HG03469 (cell line): Measurements from ENCODE around the gene SRP9.
"Not testable (repeated sequence)": the region's sequence is repeated elsewhere in the genome, so short reads cannot be mapped to it uniquely, and the experiment has no call there.

Experiments used
- ATAC-seq: cut with Tn5 transposase; IDR thresholded peaks from one replicate; pipeline ENCODE4 v1.9.1; 2021; ENCODE audit warnings: mild to moderate bottlenecking, moderate library complexity, moderate number of reproducible peaks; ENCODE audit not compliant: unreplicated experiment

The SRP9 gene

DNA sequence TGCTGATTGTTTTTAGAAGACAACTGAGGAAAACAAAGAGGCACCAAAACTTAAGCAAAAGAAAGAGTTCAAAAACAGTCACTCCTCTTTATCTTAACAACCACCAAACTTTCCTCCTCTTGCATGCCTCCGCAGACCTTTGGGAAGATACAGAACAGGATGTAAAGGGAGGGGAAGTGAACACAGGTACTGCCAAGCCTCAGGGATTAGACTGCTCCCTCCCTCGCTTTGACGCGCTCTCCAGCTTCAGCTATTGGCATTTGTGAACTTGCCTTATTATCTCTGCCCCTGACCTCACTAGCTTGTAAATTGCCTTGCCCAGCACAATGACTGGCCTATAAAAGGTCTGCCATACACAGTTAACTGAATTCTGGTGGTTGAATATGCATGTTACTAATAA lies 4.8 kb upstream of the SRP9 start:
- ATAC-seq, result no peak

DNA sequence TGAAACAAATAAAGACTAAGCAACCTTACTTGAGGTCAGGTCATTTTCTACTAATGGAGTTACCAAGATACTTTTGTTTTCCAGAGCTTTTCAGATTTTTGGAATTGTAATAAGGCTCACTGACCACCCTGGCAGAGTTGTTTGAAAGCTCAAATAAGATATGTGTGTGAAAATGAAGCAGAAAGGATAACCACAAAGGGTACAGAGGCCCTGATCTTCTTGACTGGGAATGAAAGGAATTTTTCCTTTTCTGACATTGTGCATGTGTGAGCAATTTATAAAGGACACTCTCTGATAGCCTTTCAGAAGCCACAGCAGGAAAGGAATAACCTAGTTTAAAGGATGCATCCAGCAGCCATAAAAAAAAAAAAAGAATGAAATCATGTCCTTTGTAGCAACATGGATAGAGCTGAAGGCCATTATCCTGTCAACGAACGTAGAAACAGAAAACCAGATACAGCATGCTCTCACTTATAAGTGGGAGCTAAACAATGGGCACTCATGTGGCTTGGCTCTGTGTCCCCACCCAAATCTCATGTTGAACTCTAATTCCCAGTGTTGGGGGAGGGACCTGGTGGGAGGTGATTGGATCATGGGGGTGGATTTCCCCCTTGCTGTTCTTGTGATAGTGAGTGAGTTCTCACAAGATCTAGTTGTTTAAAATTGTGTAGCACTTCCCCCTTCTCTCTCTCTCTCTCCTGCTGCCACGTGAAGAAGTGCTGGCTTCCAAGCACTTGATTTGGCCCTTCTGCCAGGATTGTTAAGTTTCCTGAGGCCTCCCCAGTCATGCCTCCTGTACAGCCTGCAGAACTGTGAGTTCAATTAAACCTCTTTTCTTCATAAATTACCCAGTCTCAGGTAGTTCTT lies 3.1 kb upstream of the SRP9 start:
- no peak for ATAC-seq

DNA sequence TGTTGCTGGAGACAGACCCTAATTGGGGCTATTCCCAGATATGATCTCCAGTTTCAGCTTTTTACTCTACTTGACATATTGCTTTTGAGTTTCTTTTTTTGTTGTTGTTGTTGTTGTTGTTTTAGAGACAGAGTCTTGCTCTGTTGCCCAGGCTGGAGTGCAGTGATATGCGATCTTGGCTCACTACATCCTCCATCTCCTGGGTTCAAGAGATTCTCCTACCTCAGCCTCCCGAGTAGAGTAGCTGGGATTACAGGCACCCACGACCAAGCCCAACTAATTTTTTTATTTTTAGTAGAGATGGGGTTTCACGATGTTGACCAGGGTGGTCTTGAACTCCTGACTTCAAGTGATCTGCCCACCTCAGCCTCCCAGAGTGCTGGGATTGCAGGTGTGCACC lies 1.3 kb upstream of the SRP9 start:
- no peak for ATAC-seq

DNA sequence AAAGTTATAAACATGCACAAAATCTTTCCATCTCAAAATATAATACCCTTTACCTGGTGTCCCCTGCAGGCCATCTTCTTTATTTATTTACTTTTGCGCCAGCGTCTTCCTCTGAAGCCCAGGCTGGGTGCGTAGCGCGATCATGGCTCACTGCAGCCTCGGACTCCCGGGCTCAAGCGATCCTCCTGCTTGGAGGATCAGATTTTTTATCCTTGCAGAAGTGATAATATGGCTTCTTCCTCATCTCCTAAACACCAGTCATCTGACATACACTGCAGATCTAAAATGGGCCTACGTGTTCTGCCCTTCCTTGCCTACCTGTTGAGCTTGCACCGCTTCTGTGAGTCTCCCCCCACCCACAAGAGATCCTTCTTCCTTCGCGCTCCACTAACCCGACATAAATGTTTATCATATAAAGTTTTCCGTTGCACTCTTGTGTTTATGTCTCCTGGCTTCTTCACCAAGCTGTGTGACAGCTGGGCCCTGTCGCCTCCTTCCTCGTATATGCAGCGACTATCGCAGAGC lies 506 bp upstream of the SRP9 start:
- ATAC-seq, result no peak

DNA sequence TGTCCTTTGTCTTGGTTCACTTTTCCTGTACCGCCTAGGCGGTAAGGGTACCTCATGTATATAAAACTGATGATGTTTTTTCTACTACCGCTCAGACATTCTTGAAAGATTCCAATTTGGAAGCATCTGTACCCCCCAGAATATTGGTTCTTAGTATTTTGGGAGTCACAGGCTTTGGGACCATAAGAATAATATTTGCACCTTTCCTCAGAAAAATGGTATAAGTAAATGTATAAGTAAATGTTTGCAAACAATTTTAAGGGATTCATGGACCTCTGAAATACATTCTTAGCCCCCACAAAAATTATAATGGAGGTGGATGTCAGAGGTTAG lies 677 bp downstream of the SRP9 start:
- ATAC-seq, result no peak

DNA sequence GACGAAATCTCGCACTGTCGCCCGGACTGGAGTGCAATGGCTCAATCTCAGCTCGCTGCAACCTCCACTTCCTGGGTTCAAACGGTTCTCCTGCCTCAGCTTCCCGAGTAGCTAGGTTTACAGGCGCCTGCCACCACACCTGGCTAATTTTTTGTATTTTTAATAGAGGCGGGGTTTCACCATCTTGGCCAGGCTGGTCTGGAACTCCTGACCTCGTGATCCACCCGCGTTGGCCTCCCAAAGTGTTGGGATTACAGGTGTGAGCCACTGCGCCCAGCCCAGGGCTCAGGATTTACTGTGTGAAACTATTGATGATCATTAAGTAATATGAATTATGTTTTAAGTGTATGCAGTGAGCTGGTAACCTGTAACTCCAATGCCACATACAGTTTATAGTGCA lies 1.5 kb downstream of the SRP9 start:
- ATAC-seq, result not testable (repeated sequence)

DNA sequence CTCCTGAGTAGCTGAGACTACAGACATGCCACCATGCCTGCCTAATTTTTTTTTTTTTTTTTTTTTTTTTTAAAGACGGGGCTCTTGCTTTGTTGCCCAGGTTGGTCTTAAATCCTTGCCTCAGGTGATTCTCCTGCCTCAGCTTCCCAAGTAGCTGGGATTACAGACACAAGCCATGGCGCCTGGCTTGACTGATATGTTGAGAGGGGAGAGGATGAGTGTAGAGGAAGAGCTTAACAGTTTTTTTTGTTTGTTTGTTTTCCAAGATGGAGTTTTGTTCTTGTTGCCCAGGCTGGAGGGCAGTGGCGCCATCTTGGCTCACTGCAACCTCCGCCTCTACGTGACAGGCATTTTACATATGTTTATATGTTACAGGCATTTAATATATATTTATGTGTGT lies 2.5 kb downstream of the SRP9 start:
- ATAC-seq, result no peak

DNA sequence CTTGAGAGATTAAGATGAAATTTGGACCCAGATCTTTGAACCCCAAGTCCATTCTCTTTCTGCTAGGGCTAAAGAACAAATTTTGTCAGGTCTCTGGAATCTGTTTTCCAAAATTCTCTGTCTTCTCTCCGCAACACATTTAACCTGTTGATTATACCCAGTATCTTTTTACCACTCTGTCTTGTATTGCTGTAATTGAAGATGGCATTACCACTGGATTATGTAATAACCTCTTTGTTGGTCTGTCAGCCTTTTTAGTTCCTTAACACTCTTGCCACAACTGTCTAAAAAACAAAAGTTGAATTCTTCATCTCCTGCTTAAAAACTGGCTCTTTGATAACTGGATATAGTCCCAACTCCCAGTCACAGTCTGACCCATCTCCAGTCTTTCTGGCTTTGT lies 3.0 kb downstream of the SRP9 start:
- no peak for ATAC-seq

DNA sequence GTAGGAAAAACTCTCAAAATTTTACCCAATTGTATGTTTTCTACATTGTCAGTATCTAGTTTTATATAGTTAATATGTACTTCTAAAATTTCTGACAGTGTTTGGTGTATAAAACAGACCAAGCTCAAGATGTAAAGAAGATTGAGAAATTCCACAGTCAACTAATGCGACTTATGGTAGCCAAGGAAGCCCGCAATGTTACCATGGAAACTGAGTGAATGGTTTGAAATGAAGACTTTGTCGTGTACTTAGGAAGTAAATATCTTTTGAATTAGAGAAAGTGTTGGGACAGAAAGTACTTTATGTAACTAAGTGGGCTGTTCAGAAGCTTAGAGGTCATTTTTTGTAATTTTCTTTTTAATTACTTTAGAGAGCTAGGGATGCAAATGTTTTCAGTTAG lies 11.5 kb downstream of the SRP9 start:
- not testable (repeated sequence) for ATAC-seq

DNA sequence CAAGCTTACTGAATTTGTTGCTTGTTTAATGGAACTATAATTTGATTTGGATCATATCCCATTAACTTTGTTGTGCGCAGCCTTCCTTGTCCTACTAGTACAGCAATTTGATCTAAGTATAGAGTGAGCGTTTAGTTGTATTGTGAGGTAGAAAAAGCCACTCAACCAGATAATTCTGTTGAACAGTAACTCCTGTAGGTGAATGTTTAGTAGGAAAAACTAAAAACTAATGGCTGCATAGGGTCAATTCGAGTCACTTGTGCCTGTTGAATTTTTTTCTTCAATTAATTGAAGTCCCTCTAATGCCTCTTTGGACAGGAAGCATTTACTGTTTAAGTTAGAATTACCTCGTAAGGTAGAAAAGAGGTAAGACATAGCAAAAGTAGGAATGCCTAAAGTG lies 17.3 kb downstream of the SRP9 start:
- no peak for ATAC-seq

DNA sequence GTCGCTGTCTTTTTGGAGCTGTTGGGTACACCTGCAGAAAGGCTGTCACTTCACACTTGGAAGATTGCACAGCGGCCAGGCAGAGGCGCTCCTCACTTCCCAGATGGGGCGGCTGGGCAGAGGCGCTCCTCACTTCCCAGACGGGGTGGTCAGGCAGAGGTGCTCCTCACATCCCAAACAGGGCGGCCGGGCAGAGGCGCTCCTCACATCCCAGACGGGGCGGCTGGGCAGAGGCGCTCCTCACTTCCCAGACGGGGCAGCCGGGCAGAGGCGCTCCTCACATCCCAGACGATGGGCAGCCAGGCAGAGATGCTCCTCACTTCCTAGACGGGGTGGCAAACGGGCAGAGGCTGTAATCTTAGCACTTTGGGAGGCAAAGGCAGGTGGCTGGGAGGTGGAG lies 18.5 kb downstream of the SRP9 start:
- ATAC-seq, result not testable (repeated sequence)

DNA sequence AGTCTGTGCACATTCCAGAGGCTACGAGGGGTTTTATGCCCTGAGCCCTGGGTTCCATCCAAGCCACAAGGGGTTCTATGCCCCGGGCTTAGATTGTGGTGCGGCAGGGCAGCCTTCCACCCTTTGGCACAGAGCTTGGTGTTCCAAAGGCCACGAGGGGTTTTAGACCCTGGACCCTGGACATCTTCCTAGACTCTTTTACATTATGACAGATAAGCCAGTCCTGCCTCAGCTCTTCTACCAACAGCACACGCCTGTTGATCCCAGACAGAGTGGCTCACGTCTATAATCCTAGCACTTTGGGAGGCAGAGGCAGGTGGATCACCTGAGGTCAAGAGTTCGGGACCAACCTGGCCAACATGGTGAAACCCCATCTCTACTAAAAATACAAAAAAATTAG lies 23.5 kb downstream of the SRP9 start:
- not testable (repeated sequence) for ATAC-seq

DNA sequence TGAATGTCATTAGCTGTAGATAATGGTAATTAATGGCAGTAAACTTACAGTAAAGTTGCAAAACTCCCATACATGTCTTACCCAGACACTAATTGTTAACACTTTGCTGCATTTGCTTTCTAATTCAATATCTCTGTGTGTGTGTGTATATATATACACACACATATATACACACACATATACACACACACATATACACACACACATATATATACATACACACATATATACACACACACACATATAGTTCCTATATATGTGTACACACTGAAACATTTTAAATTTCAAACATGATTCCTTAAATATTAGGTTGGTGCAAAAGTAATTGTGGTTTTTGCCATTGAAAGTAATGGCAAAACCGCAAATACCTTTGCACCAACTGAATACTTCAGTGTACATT lies 28.6 kb downstream of the SRP9 start:
- no peak for ATAC-seq

DNA sequence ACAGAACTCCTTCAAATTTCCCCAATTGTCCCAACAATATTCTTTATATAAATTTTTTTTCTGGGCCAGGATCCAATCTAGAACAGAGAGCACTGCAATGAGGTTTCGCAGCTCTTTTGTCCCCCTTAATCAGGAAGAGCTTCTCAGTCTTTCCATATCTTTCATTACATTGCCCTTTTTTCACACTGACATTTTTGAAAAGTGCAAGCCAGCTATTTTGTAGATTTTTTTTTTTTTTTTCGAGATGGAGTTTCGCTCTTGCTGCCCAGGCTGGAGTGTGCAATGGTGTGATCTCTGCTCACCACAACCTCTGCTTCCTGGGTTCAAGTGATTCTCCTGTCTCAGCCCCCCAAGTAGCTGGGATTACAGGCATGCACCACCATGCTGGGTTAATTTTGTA lies 29.1 kb downstream of the SRP9 start:
- ATAC-seq, result not testable (repeated sequence)

DNA sequence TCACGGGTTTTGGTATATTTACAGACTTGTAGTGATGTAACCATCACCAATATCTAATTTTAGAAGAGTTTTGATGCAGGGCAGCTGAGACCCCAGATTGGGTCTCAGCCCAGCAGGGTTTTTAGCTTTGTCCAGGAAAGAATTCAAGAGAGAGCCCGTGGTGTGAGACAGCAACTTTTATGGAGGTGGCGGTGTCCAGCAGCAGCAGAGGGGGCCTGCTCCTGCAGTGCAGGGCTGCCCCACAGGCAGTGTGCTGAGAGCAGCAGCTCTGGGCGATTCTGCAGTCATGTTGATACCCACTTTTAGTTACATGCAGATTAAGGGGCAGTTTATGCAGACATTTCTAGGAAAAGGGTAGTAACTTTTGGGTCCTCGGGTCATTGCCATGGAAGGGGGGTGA lies 30.5 kb downstream of the SRP9 start:
- no peak for ATAC-seq

DNA sequence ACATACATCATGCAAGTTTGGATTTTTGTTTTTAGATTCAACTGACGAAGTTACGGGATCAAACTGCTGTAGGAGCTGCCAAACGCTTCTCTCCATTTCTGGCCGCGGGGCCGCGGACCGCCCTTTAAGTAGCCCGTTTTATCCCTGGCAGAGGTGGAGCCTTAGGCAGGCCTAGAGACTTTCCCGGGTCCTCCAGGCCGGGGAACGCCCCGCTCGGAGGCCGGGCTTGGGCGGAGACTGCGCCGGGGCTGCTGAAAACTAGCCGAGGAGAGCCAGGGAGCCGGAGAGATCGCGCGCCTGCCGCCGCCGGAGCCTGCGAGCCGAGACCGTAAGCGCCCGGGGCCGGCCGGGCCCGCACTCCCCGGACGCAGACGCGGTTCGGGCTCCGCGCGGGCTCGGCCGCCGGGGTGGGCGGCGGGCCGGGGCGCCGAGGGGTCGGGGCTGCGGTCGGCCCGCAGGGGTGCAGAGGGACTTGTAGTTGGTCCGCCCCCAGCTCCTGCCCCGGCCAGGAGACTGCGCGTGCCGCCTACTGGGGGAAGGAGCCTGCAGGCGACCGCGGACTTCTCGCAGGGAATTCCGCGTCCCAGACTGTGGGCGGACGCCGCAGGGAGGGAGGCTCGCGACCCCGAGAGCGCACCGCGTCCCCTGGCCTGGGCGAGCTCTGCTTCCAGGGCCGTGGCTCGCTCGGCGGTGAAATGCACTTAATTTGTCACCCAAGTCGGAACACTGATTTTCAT lies 32.4 kb downstream of the SRP9 start, which contains the start of gene EPHX1:
EPHX1 (plus strand) TSS at position 283 of the 737 bp plus-strand sequence. CDS start 18,606 bp downstream, outside the sequence.
- peak; percentile 91 for ATAC-seq

DNA sequence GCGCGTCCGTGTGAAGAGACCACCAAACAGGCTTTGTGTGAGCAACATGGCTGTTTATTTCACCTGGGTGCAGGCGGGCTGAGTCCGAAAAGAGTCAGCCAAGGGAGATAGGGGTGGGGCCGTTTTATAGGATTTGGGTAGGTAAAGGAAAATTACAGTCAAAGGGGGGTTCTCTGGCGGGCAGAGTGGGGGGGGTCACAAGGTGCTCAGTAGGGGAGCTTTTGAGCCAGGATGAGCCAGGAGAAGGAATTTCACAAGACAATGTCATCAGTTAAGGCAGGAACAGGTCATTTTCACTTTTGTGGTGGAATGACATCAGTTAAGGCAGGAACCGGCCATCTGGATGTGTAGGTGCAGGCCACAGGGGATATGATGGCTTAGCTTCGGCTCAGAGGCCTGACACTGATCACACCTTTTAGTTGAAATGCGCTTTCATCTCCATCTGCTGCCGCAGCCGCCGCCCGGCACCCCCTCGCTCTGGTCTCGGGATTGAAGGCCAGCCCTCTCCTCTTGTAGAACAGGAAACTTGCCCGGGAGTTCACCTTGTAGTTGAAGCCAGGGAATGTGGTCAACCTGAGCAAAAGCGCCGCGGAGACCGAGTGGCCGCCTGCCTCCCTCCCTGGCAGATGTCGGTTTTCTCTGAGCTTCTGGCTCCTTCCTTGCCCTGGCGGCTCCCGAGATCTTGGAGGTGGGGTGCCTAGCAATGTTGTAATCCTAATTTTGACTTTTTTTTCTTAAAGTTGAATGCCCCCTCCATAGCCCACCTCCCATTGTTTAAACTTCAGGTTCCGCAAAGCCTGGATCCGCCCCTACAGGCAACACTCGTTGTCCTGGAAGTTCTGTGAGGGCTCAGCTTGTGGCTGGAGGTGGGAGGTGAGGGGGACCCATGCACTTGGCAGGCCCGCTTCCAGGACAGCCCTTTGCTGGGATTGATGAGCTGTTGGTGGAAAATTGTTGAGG lies 33.2 kb downstream of the SRP9 start:
- not testable (repeated sequence) for ATAC-seq

DNA sequence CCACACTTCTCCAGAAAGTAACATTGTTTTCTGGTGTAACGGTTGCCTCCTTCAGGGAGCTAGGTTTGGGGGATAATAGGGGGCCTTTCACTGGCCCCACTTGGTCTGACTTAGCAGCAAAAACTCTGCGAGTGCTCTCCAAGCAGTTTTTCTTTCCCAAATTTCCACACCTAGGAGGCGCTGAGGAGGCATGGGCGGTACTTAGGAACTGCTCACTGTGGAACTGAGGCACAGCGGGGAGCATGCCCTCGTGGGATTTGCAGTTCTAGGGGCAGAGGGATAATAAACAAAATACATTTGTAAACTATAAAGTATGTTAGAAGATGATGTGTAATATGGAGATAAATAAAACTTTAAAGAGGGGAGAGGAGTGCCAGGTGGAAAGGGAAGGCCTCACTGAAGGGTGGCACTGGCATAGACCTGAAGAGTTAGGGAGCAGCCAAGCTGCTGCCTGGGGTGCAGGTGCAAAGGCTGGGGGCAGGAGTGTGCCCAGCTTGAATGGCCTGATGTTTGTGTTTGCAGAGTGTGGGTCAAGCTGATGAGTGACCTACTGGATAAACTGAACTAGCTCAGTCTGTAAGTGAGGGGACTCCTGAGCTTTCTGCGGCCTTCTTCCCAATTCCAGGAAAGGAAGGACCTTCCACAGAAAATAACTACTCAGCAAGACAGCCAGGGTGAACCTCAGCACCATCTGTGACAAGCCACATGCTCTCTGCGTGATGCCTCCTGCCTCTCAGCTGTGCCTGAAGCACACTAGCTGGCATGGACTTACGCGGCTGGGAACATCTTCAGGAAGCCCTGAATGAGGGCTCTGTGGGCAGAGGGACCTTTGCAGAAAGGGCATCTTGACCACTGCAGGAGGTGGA lies 34.2 kb downstream of the SRP9 start:
- no peak for ATAC-seq

DNA sequence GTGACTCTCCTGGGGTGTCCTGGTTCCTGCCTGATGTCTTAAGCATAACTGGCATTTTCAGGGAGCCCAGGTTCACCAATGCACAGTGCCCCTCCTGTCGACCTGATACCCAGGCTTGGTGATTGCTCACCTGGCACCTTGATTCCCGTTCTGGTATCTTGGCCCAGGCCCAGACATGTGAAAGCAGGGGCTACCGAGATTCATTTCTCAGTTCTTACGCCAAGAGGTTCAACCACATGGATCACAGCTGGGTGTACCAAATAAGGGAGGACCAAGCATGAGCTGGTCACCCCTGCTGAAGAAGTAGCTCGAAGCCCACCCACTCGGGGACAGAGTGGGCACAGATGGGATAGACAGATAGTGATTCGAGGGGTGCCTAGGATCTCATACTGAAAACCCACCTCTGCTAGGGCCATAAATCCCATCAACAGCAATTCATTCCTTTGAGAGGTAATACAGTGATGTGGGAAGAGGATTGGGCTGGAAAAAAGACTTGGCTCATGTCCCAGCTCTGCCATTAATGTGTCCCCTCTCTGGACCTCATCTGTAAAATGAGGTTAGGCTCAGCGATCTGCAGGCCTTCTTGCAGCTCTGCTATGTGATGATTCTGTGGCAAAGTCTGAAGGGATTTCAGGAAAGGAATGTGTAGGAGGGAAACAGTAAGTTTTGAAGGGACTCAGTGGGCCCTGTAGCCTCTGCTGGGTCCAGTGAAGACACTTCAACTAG lies 35.0 kb downstream of the SRP9 start:
- no peak for ATAC-seq
